Activated CD4-positive, alpha-beta memory T cell treated with anti-CD3 and anti-CD28 coated beads for 36 hours (primary cell): ENCODE data around the gene SECISBP2L. TPM values are rescaled to one million over a fixed set of nuclear protein-coding genes. Genes with fewer than 3 reads are reported as not detected.
A peak's percentile ranks its signal among the peaks of the same experiment; 100 is the strongest.

Experiments
- CTCF ChIA-PET: fragments of 350-600 bp; sonication (Branson Sonifier 250); formaldehyde crosslinking; loops from one replicate; lab custom pipeline; 2021; ENCODE audit warnings: antibody characterized with exemption, inconsistent platforms; lab: Charles Lee
- POLR2A ChIA-PET: fragments of 350-600 bp; sonication (Branson Sonifier 250); formaldehyde crosslinking; loops from one replicate; lab custom pipeline; 2021; ENCODE audit warnings: antibody characterized with exemption; lab: Charles Lee
- DNase-seq: peaks from one replicate; pipeline ENCODE4 v3.0.0-alpha.2; 2020
- H3K27ac Mint-ChIP-seq: one replicate; pipeline ENCODE4 v1.8.0; 2021; ENCODE audit warnings: mixed read lengths
- H3K27me3 Mint-ChIP-seq: one replicate; pipeline ENCODE4 v1.8.0; 2021; ENCODE audit warnings: mixed read lengths
- H3K36me3 Mint-ChIP-seq: one replicate; pipeline ENCODE4 v1.8.0; 2021; ENCODE audit warnings: mixed read lengths
- H3K4me1 Mint-ChIP-seq: one replicate; pipeline ENCODE4 v1.8.0; 2021; ENCODE audit warnings: low read depth, mixed read lengths
- H3K4me3 Mint-ChIP-seq: one replicate; pipeline ENCODE4 v1.8.0; 2021; ENCODE audit warnings: mild to moderate bottlenecking, mixed read lengths
- H3K9me3 Mint-ChIP-seq: one replicate; pipeline ENCODE4 v1.8.0; 2021; ENCODE audit warnings: mixed read lengths
- intact Hi-C: fragments of 100-400 bp; cut with micrococcal nuclease; formaldehyde crosslinking; loops from one replicate; pipeline ENCODE4 v1.15.1; 2023
- total RNA-seq, 2 experiments: library from RNA; stranded (reverse); gene quantifications; one replicate each; pipeline ENCODE4 v1.2.3, GENCODE V29; 2021

Gene SECISBP2L
- total RNA-seq, 2 experiments from 2014 or later, result 22.5 to 24.6 TPM

GRCh38 chr15:48986240-48986639, 60.0 kb downstream of the SECISBP2L start:
- Mint-ChIP-seq H3K4me3 (no peak overlapping the region), H3K9me3 (no peaks in the 10 kb centered on the region), H3K4me1 (no peaks in the 10 kb centered on the region), H3K27ac (no peak overlapping the region), H3K36me3 (peaks cover 3% of the 10 kb centered on the region), H3K27me3 (peaks cover 3% of the 10 kb centered on the region)
- intact Hi-C loops, result no loop called here
- ChIA-PET POLR2A (no interaction called here), CTCF (interaction anchor here (1.1 to 2.3 kb wide), 4 partner anchors 10 to 124 kb away, joined by 3 to 14 read pairs (median 7); no protein-coding TSS in a partner anchor)
- no peak for DNase-seq

GRCh38 chr15:48985516-48985915, 60.7 kb downstream of the SECISBP2L start:
- H3K27ac Mint-ChIP-seq, result no peak overlapping the region
- no peaks in the 10 kb centered on the region for H3K4me1 Mint-ChIP-seq
- ChIA-PET CTCF (interaction anchor here (1.1 to 2.3 kb wide), 2 partner anchors 9 to 124 kb away, joined by 3 to 14 read pairs; no protein-coding TSS in a partner anchor), POLR2A (no interaction called here)
- peaks cover 3% of the 10 kb centered on the region for H3K27me3 Mint-ChIP-seq
- peaks cover 3% of the 10 kb centered on the region for H3K36me3 Mint-ChIP-seq
- no peak for DNase-seq
- no peaks in the 10 kb centered on the region for H3K9me3 Mint-ChIP-seq
- intact Hi-C loops, result no loop called here
- H3K4me3 Mint-ChIP-seq, result no peak overlapping the region

- POLR2A ChIA-PET, result no interaction called here
- CTCF ChIA-PET, result interaction anchor here (2.3 kb wide), 1 partner anchor 9 kb away, joined by 14 read pairs; no protein-coding TSS in a partner anchor
- Mint-ChIP-seq H3K4me1 (no peaks in the 10 kb centered on the region), H3K36me3 (no peaks in the 10 kb centered on the region), H3K9me3 (no peaks in the 10 kb centered on the region), H3K27ac (no peak overlapping the region), H3K27me3 (peaks cover 3% of the 10 kb centered on the region), H3K4me3 (no peak overlapping the region)
- no peak for DNase-seq
- intact Hi-C loops, result no loop called here
These were observed 61.4 kb downstream of the SECISBP2L start for GRCh38 chr15:48984811-48985352.

- CTCF ChIA-PET, result interaction anchor here (2.3 kb wide), 1 partner anchor 8 kb away, joined by 14 read pairs; no protein-coding TSS in a partner anchor
- Mint-ChIP-seq H3K27me3 (peaks cover 3% of the 10 kb centered on the region), H3K4me3 (no peak overlapping the region), H3K27ac (no peak overlapping the region), H3K4me1 (no peaks in the 10 kb centered on the region), H3K36me3 (no peaks in the 10 kb centered on the region), H3K9me3 (no peaks in the 10 kb centered on the region)
- intact Hi-C loops, result no loop called here
- POLR2A ChIA-PET, result no interaction called here
- no peak for DNase-seq
These were observed 62.1 kb downstream of the SECISBP2L start for GRCh38 chr15:48984021-48984710.

GRCh38 chr15:48983300-48983699, 62.9 kb downstream of the SECISBP2L start:
- CTCF ChIA-PET, result no interaction called here
- no peak overlapping the region for H3K4me3 Mint-ChIP-seq
- no peaks in the 10 kb centered on the region for H3K36me3 Mint-ChIP-seq
- H3K9me3 Mint-ChIP-seq, result no peaks in the 10 kb centered on the region
- peaks cover 3% of the 10 kb centered on the region for H3K27me3 Mint-ChIP-seq
- DNase-seq, result no peak
- no peaks in the 10 kb centered on the region for H3K4me1 Mint-ChIP-seq
- POLR2A ChIA-PET, result no interaction called here
- intact Hi-C loops, result no loop called here
- H3K27ac Mint-ChIP-seq, result no peak overlapping the region

GRCh38 chr15:48981941-48982340, 64.3 kb downstream of the SECISBP2L start:
- Mint-ChIP-seq H3K27ac (no peak overlapping the region), H3K36me3 (no peaks in the 10 kb centered on the region), H3K9me3 (no peaks in the 10 kb centered on the region), H3K27me3 (peaks cover 7% of the 10 kb centered on the region), H3K4me3 (no peak overlapping the region), H3K4me1 (no peaks in the 10 kb centered on the region)
- ChIA-PET POLR2A (no interaction called here), CTCF (no interaction called here)
- intact Hi-C loops, result no loop called here
- no peak for DNase-seq

- POLR2A ChIA-PET, result no interaction called here
- Mint-ChIP-seq H3K36me3 (no peaks in the 10 kb centered on the region), H3K9me3 (no peaks in the 10 kb centered on the region), H3K4me1 (no peaks in the 10 kb centered on the region), H3K4me3 (no peak overlapping the region), H3K27ac (no peak overlapping the region), H3K27me3 (peaks cover 16% of the 10 kb centered on the region)
- no peak for DNase-seq
- intact Hi-C loops, result no loop called here
- CTCF ChIA-PET, result no interaction called here
These were observed 67.6 kb downstream of the SECISBP2L start for GRCh38 chr15:48978638-48979037.

- peaks cover 19% of the 10 kb centered on the region for H3K27me3 Mint-ChIP-seq
- POLR2A ChIA-PET, result interaction anchor here (0.9 to 1.3 kb wide), 2 partner anchors 19 to 98 kb away, joined by 3 to 7 read pairs; partner anchors contain the start of gene EID1
- H3K4me3 Mint-ChIP-seq, result peak overlapping the region; percentile 39
- no peak for DNase-seq
- H3K36me3 Mint-ChIP-seq, result no peaks in the 10 kb centered on the region
- intact Hi-C loops, result no loop called here
- H3K4me1 Mint-ChIP-seq, result no peaks in the 10 kb centered on the region
- no peaks in the 10 kb centered on the region for H3K9me3 Mint-ChIP-seq
- H3K27ac Mint-ChIP-seq, result no peak overlapping the region
- CTCF ChIA-PET, result interaction anchor here (1.0 to 5.9 kb wide), 23 partner anchors 8 to 1027 kb away, joined by 3 to 92 read pairs (median 7); partner anchors contain the start of genes EID1, FGF7, SECISBP2L and SHC4
These were observed 69.7 kb downstream of the SECISBP2L start for GRCh38 chr15:48976444-48977088.

- no peaks in the 10 kb centered on the region for H3K9me3 Mint-ChIP-seq
- peak; percentile 83 for DNase-seq
- H3K4me1 Mint-ChIP-seq, result no peaks in the 10 kb centered on the region
- intact Hi-C loops, result loop anchor here (2.0 kb wide), 1 partner anchor 113 kb away; no protein-coding TSS in a partner anchor
- no peaks in the 10 kb centered on the region for H3K36me3 Mint-ChIP-seq
- CTCF ChIA-PET, result interaction anchor here (0.7 to 5.9 kb wide), 58 partner anchors 9 to 1219 kb away, joined by 3 to 92 read pairs (median 4); partner anchors contain the start of genes EID1, FGF7, GALK2 and SECISBP2L
- peaks cover 19% of the 10 kb centered on the region for H3K27me3 Mint-ChIP-seq
- peak overlapping the region; percentile 39 for H3K4me3 Mint-ChIP-seq
- no peak overlapping the region for H3K27ac Mint-ChIP-seq
- POLR2A ChIA-PET, result interaction anchor here (0.6 to 1.3 kb wide), 3 partner anchors 12 to 168 kb away, joined by 3 to 7 read pairs (median 4); partner anchors contain the start of genes EID1 and SHC4
These were observed 70.5 kb downstream of the SECISBP2L start for GRCh38 chr15:48975472-48976419.

- intact Hi-C loops, result loop anchor here (2.0 kb wide), 1 partner anchor 112 kb away; no protein-coding TSS in a partner anchor
- POLR2A ChIA-PET, result interaction anchor here (0.6 to 1.3 kb wide), 2 partner anchors 11 to 97 kb away, joined by 3 to 7 read pairs; partner anchors contain the start of genes EID1 and SHC4
- H3K9me3 Mint-ChIP-seq, result no peaks in the 10 kb centered on the region
- no peak overlapping the region for H3K4me3 Mint-ChIP-seq
- no peaks in the 10 kb centered on the region for H3K4me1 Mint-ChIP-seq
- H3K36me3 Mint-ChIP-seq, result no peaks in the 10 kb centered on the region
- H3K27me3 Mint-ChIP-seq, result peaks cover 19% of the 10 kb centered on the region
- DNase-seq, result no peak
- H3K27ac Mint-ChIP-seq, result no peak overlapping the region
- CTCF ChIA-PET, result interaction anchor here (0.7 to 5.9 kb wide), 28 partner anchors 10 to 1028 kb away, joined by 3 to 92 read pairs (median 5); partner anchors contain the start of genes EID1, FGF7, GALK2 and SHC4
These were observed 71.4 kb downstream of the SECISBP2L start for GRCh38 chr15:48974882-48975281.
